Astrocyte of the spinal cord (primary cell): ENCODE results near the gene NAT14.

Experiments
- DNase-seq: peaks from one replicate; pipeline ENCODE4 v3.0.0; 2011; ENCODE audit warnings: low read depth, low spot score
- H3K4me3 ChIP-seq: 2 replicates; pipeline ENCODE4 v1.5.1; 2011; ENCODE audit warnings: low read depth, mild to moderate bottlenecking, low read length, moderate library complexity
- in situ Hi-C: cut with HindIII; loops from 2 replicates; pipeline ENCODE4 v1.10.0; 2017; ENCODE audit warnings: low sequenced_read_pairs
- TF ChIP-seq, protein P1 (sequence below): IDR thresholded peaks from 2 replicates; pipeline ENCODE4 v1.5.1; 2012; ENCODE audit warnings: low read depth, mild to moderate bottlenecking, low read length, inconsistent platforms

Gene NAT14

DNA sequence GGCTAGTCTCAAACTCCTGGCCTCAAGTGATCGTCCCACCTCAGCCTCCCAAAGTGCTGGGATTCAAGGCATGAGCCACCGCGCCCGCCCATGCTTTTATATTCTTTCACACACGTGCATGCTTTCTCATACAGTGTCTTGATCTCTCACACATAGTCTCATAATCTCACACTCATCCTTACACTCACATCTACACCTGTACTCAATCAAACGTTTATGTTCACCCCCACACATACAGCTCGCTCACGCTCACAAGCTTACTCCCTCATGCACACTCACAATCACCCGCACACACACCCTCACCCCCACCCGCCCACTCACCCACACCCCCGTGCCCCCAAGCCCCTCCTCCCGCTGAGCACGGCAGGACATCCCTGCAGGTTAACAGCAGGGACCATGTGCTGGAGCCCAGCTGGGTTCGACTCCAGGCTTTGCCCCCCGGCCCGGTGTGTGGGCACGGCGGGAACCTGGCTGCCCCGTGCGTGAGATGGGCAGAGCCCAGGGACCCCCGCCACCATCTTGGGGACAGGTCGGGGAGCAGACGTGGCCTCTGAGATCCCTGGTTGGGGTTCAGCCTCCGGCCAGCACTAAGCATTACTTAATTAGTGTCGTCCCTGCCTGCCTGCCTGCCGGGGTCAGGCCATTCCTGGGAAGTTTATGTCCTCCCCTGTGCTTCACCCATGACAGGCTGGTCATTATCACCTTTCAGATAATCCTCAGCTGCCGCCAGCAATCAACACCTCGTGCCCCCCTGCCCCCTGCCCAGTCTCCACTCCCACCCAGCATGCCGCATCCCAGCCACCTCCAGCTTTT, 40.5 kb downstream of the NAT14 start:
- TF ChIP-seq, protein P1, sequence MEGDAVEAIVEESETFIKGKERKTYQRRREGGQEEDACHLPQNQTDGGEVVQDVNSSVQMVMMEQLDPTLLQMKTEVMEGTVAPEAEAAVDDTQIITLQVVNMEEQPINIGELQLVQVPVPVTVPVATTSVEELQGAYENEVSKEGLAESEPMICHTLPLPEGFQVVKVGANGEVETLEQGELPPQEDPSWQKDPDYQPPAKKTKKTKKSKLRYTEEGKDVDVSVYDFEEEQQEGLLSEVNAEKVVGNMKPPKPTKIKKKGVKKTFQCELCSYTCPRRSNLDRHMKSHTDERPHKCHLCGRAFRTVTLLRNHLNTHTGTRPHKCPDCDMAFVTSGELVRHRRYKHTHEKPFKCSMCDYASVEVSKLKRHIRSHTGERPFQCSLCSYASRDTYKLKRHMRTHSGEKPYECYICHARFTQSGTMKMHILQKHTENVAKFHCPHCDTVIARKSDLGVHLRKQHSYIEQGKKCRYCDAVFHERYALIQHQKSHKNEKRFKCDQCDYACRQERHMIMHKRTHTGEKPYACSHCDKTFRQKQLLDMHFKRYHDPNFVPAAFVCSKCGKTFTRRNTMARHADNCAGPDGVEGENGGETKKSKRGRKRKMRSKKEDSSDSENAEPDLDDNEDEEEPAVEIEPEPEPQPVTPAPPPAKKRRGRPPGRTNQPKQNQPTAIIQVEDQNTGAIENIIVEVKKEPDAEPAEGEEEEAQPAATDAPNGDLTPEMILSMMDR: no peak
- in situ Hi-C loops: no loop called here
- no peak overlapping the region for H3K4me3 ChIP-seq
- DNase-seq: no peak

DNA sequence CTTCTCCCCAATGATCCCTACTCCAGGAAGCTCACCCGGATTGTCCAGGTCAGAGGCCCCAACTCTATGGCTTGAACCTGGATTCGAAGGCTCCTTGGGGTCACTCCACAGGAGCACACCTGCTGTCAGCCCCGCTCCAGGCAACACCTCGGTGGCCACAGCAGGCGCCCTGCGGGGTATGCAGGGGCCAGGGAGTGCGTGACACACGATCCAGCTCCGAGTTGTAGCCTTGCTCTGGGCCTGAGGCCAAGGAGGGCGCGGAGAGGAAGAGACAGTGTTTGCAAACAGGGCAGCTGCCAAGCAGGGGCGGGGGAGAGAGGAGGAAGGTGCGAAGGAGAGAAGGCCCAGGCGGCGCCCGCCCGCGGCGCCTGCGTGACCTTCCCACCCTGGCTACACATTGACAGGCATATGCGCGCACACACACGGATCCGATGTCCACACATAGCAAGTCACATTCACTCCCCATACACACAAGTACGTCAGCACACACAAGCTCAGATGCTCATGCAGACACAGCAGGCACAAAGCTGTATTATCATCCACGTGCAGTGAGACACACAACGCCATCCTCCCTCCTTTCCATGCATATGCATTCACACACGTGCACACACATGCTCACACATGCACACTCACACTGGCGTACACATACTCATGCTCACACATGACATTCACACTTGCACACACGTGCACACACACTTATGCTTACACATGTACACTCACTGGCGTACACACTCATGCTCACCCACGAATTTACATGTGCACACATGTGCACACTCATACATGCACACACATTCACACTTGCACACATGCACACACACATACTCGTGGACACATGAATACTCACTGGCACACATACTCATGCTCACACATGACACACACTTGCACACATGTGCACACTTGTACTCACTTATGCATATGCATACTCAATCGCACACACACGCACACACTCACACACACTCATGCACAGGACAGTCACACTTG, 41.5 kb downstream of the NAT14 start:
- H3K4me3 ChIP-seq: no peak overlapping the region
- DNase-seq: peak; percentile 50
- TF ChIP-seq, protein P1: no peak
- in situ Hi-C loops: no loop called here

DNA sequence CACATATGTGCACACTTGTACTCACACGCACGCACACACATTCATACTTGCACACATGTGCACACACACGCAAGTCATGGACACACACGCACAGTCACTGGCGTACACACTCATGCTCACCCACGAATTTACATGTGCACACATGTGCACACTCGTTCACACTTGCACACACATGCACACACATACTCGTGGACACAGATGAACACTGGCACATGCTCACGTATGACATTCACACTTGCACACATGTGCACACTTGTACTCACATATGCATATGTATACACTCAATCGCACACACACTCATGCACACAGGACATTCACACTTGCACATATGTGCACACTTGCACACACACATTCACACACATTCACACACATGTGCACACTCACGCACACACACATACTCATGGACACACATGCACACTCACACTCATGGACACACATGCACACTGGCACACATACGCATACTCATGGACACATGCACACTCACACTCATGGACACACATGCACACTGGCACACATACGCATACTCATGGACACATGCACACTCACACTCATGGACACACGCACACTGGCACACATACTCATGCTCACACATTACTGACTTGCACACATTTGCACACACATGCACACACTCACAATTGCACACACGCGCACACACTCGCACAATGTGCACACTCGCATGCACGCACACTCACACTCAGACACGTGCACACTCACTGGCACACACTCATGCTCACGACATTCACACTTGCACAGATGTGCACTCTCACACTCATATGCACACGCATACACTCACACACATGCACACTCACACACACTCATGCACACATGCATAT, 42.4 kb downstream of the NAT14 start:
- DNase-seq: no peak
- TF ChIP-seq, protein P1: no peak
- no peak overlapping the region for H3K4me3 ChIP-seq
- in situ Hi-C loops: no loop called here

DNA sequence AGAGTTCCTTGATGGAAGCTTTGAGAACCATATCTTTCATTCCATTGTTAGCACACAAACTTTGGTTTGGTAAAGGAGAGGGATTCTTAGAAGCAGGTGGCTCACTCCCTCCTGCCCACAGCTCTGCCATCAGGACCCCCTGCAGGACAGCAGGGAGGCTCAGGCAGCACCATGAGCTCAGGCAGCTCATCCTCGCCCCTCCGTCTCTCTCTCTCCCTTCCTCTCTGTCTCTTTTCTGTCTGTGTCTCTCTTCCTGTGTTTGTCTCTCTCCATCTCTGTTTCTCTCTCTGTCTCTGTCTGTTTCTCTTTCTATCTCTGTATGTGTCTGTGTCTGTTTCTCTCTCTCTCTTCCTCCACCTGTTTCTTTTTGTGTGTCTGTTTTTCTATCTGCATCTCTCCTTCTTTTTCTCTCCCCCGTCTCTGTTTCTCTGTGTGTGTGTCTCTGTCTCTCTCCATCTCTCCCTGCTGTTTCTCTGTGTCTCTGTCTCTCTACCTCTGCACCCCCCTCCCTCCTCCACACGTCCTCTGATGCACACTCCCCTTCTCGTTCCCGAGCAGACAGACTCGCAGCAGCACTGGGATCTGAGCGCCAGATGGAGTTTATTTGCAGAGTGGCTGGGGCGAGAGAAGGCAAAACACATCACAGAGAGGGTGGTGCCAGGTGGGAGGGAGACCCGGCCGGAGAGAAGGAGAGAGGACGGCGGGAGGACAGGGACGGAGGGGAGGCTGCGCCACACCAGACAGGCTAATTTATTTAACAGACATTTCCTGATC, 43.2 kb downstream of the NAT14 start:
- TF ChIP-seq, protein P1: peak; percentile 28
- in situ Hi-C loops: no loop called here
- H3K4me3 ChIP-seq: no peak overlapping the region
- DNase-seq: peak; percentile 19

DNA sequence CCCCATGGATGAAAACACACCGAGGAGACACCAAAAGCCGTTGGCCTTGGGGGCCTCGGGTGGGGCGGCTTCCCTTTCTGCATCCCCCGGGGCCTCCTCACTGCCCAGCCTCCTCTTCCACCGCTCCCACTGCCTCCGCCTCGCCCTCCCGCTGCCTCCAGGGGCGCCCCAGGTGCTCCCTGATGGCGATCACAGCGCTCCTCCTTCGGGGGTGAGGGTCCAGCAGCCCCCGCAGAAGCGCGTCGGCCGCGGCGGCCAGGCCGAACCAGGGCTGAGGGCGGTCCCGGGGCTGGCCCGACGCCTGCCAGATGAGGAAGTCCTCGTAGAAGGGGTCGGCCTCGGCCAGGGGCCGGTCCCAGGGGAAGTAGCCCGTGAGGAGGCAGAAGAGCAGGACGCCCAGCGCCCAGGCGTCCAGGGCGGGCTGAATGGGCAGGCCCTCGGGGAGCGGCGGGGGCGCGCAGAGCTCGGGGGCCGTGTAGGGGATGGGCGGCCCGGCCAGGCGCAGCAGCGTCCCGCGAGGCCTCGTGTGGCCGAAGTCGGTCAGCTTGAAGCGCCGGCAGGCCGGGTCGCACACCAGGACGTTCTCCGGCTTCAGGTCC, 44.7 kb downstream of the NAT14 start:
- TF ChIP-seq, protein P1: no peak
- DNase-seq: no peak
- H3K4me3 ChIP-seq: no peak overlapping the region
- in situ Hi-C loops: no loop called here
